HUES48 (cell line): ENCODE results near the gene OR10R2.

Source experiments
- H3K27ac ChIP-seq: one replicate; pipeline ENCODE4 v1.7.0; 2013; ENCODE audit warnings: low read depth, low read length, inconsistent platforms
- H3K27me3 ChIP-seq: 2 replicates; pipeline ENCODE4 v1.6.1; 2013; ENCODE audit warnings: mild to moderate bottlenecking, low read length; ENCODE audit not compliant: control insufficient read depth, insufficient read depth
- H3K36me3 ChIP-seq: 2 replicates; pipeline ENCODE4 v1.6.1; 2013; ENCODE audit warnings: low read length; ENCODE audit not compliant: control insufficient read depth, insufficient read depth
- H3K4me1 ChIP-seq: 2 replicates; pipeline ENCODE4 v1.6.1; 2013; ENCODE audit warnings: mild to moderate bottlenecking, low read length; ENCODE audit not compliant: control insufficient read depth, insufficient read depth
- H3K4me3 ChIP-seq: 2 replicates; pipeline ENCODE4 v1.5.1; 2013; ENCODE audit warnings: mild to moderate bottlenecking, low read depth, low read length
- H3K9ac ChIP-seq: 2 replicates; pipeline ENCODE4 v1.6.1; 2013; ENCODE audit warnings: mild to moderate bottlenecking, low read depth, low read length, moderate library complexity
- H3K9me3 ChIP-seq: 2 replicates; pipeline ENCODE4 v1.6.1; 2013; ENCODE audit warnings: low read length; ENCODE audit not compliant: control insufficient read depth, insufficient read depth

The OR10R2 gene

GRCh38 chr1:158491316-158491715, 19.3 kb downstream of the OR10R2 start:
- H3K9ac ChIP-seq = no peak overlapping the region
- no peaks in the 10 kb centered on the region for H3K9me3 ChIP-seq
- H3K36me3 ChIP-seq = no peaks in the 10 kb centered on the region
- no peak overlapping the region for H3K4me3 ChIP-seq
- peaks cover 9% of the 10 kb centered on the region for H3K4me1 ChIP-seq
- H3K27ac ChIP-seq = no peak overlapping the region
- H3K27me3 ChIP-seq = no peaks in the 10 kb centered on the region

- H3K27me3 ChIP-seq = no peaks in the 10 kb centered on the region
- H3K9ac ChIP-seq = no peak overlapping the region
- no peak overlapping the region for H3K4me3 ChIP-seq
- no peaks in the 10 kb centered on the region for H3K36me3 ChIP-seq
- no peaks in the 10 kb centered on the region for H3K9me3 ChIP-seq
- no peak overlapping the region for H3K27ac ChIP-seq
- peaks cover 3% of the 10 kb centered on the region; the same call in 1 of the 2 replicates for H3K4me1 ChIP-seq
These were observed 21.0 kb downstream of the OR10R2 start for GRCh38 chr1:158493054-158493453.

- H3K9me3 ChIP-seq = no peaks in the 10 kb centered on the region
- peaks cover 3% of the 10 kb centered on the region; the same call in 1 of the 2 replicates for H3K4me1 ChIP-seq
- H3K27me3 ChIP-seq = no peaks in the 10 kb centered on the region
- no peak overlapping the region for H3K27ac ChIP-seq
- no peaks in the 10 kb centered on the region for H3K36me3 ChIP-seq
- no peak overlapping the region for H3K4me3 ChIP-seq
- H3K9ac ChIP-seq = no peak overlapping the region
These were observed 22.8 kb downstream of the OR10R2 start for GRCh38 chr1:158494796-158495195.

GRCh38 chr1:158496374-158496773, 24.4 kb downstream of the OR10R2 start:
- Histone ChIP-seq H3K27ac (no peak overlapping the region), H3K4me1 (peaks cover 3% of the 10 kb centered on the region; the same call in 1 of the 2 replicates)

GRCh38 chr1:158506369-158506987, 34.5 kb downstream of the OR10R2 start:
- no peak overlapping the region for H3K4me3 ChIP-seq
- 0 out of 2 replicates have a peak, but pooled peaks cover 8% of the 10 kb centered on the region for H3K9me3 ChIP-seq
- no peaks in the 10 kb centered on the region for H3K27me3 ChIP-seq
- no peaks in the 10 kb centered on the region for H3K4me1 ChIP-seq
- H3K36me3 ChIP-seq = no peaks in the 10 kb centered on the region
- no peak overlapping the region for H3K9ac ChIP-seq
- no peak overlapping the region for H3K27ac ChIP-seq

More at GRCh38 chr1:158496374-158496773, 24.4 kb downstream of the OR10R2 start:
- Histone ChIP-seq H3K36me3 (no peaks in the 10 kb centered on the region), H3K4me3 (no peak overlapping the region), H3K9me3 (no peaks in the 10 kb centered on the region), H3K9ac (no peak overlapping the region), H3K27me3 (no peaks in the 10 kb centered on the region)

- Histone ChIP-seq H3K4me1 (no peaks in the 10 kb centered on the region), H3K27me3 (no peaks in the 10 kb centered on the region), H3K27ac (no peak overlapping the region), H3K9me3 (0 out of 2 replicates have a peak, but pooled peaks cover 4% of the 10 kb centered on the region), H3K9ac (no peak overlapping the region), H3K4me3 (no peak overlapping the region), H3K36me3 (no peaks in the 10 kb centered on the region)
These were observed 35.5 kb downstream of the OR10R2 start for GRCh38 chr1:158507511-158507910.

GRCh38 chr1:158509471-158510156, 37.6 kb downstream of the OR10R2 start:
- Histone ChIP-seq H3K4me3 (no peak overlapping the region), H3K9me3 (no peaks in the 10 kb centered on the region), H3K27ac (no peak overlapping the region), H3K27me3 (no peaks in the 10 kb centered on the region), H3K9ac (no peak overlapping the region), H3K4me1 (no peaks in the 10 kb centered on the region), H3K36me3 (no peaks in the 10 kb centered on the region)

GRCh38 chr1:158516966-158517365, 44.9 kb downstream of the OR10R2 start:
- Histone ChIP-seq H3K36me3 (no peaks in the 10 kb centered on the region), H3K4me1 (peaks cover 15% of the 10 kb centered on the region; the same call in 1 of the 2 replicates), H3K9ac (no peak overlapping the region), H3K27ac (no peak overlapping the region), H3K9me3 (no peaks in the 10 kb centered on the region), H3K27me3 (no peaks in the 10 kb centered on the region), H3K4me3 (no peak overlapping the region)

GRCh38 chr1:158520021-158520420, 48.0 kb downstream of the OR10R2 start:
- no peak overlapping the region for H3K9ac ChIP-seq
- H3K36me3 ChIP-seq = no peaks in the 10 kb centered on the region
- no peaks in the 10 kb centered on the region for H3K9me3 ChIP-seq
- peaks cover 19% of the 10 kb centered on the region; the same call in 1 of the 2 replicates for H3K4me1 ChIP-seq
- H3K4me3 ChIP-seq = no peak overlapping the region
- no peak overlapping the region for H3K27ac ChIP-seq
- H3K27me3 ChIP-seq = no peaks in the 10 kb centered on the region

GRCh38 chr1:158520955-158521665, 49.1 kb downstream of the OR10R2 start:
- H3K4me3 ChIP-seq = no peak overlapping the region
- H3K4me1 ChIP-seq = peaks cover 19% of the 10 kb centered on the region; the same call in 1 of the 2 replicates
- H3K27ac ChIP-seq = no peak overlapping the region
- no peak overlapping the region; the same call in 1 of the 2 replicates for H3K9ac ChIP-seq
- H3K9me3 ChIP-seq = no peaks in the 10 kb centered on the region
- H3K27me3 ChIP-seq = no peaks in the 10 kb centered on the region
- no peaks in the 10 kb centered on the region for H3K36me3 ChIP-seq

- no peak overlapping the region for H3K9ac ChIP-seq
- H3K9me3 ChIP-seq = no peaks in the 10 kb centered on the region
- no peak overlapping the region for H3K4me3 ChIP-seq
- peaks cover 19% of the 10 kb centered on the region; the same call in 1 of the 2 replicates for H3K4me1 ChIP-seq
- no peak overlapping the region for H3K27ac ChIP-seq
- H3K36me3 ChIP-seq = no peaks in the 10 kb centered on the region
- no peaks in the 10 kb centered on the region for H3K27me3 ChIP-seq
These were observed 49.6 kb downstream of the OR10R2 start for GRCh38 chr1:158521666-158522058.
